Amniotic epithelial cell (primary cell): ENCODE measurements around the gene SAMSN1.
"Not testable (repeated sequence)": the region's sequence is repeated elsewhere in the genome, so short reads cannot be mapped to it uniquely, and the experiment has no call there.

Source experiments
- DNase-seq: peaks from one replicate; pipeline ENCODE4 v3.0.0-alpha.2; 2010; ENCODE audit warnings: low read depth

Gene SAMSN1

DNA sequence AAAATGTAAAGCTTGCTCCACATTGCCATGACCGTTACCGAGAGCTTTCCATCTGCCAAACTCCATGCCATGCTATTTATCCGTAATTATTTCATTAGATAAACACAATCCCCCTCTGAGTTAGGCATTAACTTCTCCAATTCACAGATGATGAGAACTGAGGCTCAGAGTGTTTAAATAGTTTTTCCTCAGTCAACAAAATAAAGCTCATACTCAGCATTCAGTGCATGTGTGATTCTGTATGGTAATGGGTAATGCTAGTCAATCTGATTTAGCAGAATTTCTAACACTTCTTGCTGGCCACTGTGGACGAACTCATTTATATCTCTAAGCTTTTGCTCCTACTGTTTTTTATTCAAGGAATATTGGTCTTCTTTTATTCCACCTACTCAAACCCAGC, 17.3 kb downstream of the SAMSN1 start:
- no peak for DNase-seq

DNA sequence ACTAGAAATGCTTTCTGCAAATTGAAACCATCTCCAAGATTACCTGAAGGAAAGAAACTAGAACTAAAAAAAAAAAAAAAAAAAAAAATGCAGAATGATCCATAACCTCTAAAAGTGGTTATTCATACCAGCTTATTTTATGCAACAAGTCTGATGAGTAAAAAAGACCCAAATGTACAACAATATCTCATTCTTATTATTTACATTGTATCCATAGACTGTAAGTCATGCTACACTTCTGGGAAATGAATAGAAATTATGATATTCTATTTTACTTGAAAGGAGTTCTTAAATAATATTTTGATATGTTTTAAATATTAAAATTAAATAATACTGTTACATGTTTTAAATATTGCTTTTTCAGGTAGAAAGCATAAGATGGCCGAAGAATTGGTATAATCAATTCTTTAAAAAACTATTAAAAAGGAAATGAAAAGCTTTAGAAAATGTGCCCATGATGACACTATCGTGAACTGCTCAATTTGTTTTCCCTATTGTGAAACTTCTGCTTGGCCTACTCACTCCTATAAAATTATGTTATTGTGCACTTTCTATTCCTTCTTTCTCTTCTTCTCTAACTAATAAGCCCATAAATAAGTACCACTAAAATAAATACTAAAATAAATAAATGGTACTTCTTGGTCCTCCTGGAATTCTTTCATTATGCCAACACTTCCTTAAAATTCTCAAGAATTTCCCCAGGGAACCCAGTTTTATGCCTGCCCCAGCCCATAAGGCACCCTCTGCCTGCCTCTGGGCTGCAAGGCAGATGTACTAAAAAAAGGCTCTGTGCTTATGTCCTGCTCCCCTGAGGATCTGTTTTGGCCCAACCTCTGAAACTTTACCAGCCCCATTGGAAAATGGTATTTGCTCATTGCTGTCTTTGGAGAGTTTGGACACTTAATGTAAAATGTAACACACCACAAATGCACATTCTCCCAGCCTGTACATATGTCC, 18.1 kb downstream of the SAMSN1 start:
- no peak for DNase-seq

DNA sequence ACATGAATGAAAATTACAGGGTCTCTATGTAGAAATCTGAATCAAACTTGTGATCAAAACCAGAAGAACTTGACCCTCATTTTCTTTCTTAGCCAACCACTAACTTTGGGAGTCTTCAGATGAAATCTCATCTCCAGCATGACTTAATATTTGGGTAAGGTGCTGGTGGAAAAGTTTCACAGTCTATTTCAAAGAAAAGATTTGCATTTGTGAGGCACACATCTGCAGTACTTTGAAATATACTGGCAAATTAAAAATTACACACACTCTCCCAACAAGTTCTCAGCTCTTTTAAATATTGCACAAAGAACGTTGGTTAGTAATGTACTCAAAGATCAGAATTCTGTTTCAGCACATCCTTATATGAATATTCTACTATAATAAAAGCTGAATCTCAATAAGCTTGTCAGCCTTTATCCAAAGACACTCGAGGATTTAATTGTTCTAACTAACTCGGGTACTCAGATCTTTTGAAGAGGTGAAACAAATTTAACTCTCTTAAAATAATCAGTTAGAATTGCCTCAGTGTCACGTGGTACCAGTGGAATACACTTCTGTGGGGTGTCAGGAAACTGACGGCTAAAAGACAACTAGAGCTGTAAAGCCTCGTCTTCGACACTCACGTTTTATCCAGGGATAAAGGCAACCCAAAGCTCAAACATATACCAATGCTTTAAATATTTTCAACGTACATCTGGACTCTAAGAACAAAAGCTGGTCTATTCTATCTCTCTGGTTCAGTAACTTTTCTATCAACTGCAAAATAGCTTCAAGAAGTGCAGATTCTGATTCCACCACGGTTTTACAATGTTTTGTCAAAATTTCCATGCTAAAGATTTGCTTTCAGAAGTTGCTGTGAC, 19.0 kb downstream of the SAMSN1 start:
- DNase-seq, result no peak

DNA sequence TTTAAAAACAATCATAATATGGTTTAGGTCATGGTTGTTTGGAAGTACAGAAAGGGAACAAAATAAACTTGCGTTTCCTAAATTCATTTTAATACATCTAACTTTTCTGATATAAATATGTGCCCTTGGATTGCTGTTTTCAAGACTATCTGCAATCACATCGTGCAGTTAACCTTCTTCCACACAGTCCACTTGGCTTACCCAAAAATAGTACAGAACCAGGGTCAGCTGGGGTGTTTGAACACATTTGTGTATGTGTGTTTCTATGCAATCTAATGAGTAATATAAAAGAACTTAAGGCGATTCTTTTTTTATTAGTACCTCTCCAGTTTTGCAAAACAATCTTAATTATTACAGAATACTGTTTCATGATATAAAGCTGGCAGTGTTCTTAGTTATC, 19.9 kb downstream of the SAMSN1 start:
- DNase-seq, result no peak

GRCh38 chr21:14523234-14523633, 22.9 kb downstream of the SAMSN1 start:
- no peak for DNase-seq

DNA sequence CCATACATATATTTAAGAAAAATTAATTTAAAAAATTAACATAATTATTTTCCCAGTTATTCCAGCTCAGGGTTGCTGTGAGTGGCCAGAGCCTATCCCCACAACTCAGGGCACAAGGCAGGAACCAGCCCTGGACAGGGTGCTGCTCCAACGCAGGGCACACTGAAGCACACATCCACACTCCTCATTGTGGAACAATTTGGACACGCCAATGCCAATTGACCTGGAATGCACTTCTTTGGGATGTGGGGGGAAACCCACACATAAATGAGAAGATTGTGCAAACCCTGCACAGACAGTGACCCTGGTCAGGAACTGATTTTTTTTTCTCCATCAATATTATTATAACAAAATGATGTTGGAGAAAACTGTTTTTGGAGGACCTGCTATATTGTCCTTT, 23.4 kb downstream of the SAMSN1 start:
- DNase-seq, result no peak

DNA sequence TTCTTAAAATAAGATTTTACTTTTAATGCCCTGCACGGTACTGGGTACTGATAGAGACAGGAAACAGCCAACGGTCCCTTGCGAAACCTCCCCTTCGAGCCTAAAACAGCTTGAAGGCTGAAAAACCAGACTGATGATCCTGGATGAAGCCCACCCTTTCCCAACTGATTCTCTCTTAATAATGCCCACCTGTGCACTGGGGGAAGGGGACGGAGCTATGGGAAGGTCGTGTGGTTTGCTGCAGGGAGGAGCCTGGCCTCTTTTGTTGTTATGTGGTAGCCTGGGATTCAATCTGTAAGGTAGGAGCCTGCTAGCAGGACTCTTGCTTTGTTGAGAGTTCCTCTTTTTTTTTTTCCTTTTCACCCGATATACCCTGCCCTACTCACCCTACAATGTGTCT, 25.6 kb downstream of the SAMSN1 start:
- no peak for DNase-seq

GRCh38 chr21:14519000-14519399, 27.1 kb downstream of the SAMSN1 start:
- no peak for DNase-seq

DNA sequence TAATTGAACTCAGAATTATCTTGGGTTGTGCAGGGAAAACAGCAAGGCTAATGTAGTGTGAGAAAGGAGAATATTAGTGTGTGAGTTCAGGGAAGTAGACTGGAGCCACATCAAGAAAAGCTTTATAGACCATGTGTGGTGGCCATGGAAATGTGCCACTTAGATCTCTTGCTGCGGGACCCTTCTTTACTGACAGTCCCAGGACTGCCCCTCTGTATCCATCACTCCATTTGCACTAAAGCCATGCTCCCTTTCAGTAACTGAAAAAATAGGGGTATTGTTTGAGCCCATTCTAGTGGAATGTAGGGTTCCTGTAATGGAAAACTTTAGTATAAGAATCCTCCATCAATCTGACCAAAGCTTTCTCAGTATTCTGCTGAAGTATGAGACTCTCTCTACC, 32.3 kb downstream of the SAMSN1 start:
- no peak for DNase-seq

- not testable (repeated sequence) for DNase-seq
Observed at GRCh38 chr21:14506859-14507457, 39.2 kb downstream of the SAMSN1 start.

DNA sequence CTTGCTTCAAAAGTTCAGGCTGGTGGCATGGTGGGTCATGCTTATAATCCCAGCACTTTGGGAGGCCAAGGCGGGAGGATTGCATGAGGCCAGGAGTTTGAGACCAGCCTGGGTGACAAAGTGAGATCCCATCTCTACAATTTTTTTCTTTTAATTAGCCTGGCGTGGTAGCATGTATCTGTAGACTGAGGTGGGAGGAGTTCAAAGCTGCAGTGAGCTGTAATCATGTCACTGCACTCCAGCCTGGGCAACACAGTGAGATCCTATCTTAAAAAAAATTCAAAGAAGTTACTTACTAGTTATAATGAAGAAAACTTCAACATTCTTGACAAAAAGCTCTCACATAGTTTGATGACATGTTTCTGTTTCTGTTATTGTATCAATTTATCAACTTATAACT, 45.2 kb downstream of the SAMSN1 start:
- no peak for DNase-seq

DNA sequence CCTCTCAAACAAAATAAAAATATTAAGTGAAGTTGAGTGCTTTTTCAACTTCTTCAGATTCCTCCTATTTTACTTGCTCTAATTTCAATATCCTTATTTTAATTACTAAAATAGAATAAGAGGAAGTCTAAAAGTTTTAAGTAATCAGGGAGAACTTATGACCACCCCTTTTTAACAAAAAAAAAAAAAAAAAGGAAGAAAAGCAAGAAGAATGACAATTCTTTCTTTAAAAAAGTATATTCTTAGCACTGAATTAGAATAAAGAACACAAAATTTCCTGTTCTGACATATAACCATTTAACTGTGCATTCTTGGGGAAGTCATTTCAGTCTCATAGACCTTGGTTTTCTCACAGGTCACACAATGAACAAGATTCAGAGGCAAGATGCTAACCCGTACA, 46.8 kb downstream of the SAMSN1 start:
- DNase-seq, result no peak

DNA sequence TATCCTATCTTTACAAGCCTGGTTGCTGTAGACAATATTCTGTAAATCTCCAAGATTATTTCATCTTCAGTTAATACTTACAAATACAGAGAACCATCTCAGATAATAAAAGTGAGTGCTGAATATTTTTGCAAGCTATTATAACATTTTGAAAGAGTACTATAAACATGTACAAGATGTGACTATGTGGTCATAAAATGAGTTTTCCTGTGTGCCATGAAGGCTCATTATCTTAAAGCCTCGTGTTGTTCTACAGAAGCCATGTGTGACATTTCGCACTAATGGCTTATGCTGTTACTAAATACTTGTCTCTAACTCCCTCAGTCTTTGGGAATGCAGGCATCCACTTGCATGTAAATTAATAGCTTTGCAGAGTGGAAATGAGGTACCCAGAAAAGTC, 48.3 kb downstream of the SAMSN1 start:
- no peak for DNase-seq

GRCh38 chr21:14495075-14495474, 51.0 kb downstream of the SAMSN1 start:
- DNase-seq, result no peak

DNA sequence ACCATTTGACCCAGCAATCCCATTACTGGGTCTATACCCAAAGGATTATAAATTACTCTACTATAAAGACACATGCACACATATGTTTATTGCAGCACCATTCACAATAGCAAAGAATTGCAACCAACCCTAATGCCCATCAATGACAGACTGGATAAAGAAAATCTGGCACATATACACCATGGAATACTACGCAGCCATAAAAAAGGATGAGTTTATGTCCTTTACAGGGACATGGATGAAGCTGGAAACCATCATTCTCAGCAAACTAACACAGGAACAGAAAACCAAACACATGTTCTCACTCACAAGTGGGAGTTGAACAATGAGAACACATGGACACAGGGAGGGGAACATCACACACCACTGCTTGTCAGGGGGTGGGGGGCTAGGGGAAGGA, 51.9 kb downstream of the SAMSN1 start:
- DNase-seq, result not testable (repeated sequence)

DNA sequence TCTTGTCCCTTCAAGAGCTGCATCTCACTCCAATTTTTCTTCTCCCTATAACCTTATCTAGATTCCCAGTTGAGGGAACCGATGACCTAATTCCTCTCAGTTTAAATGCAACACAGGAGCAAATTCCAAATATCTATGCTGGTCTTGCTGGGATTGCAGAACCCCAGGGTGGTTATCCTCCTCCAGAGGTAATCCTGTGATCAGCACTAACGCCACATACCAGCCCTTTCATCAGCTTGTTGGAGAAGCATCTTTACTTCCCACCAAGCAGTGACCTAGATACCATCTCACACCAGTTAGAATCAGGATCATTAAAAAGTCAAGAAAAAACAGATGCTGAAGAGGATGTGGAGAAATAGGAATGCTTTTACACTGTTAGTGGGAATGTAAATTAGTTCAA, 52.4 kb downstream of the SAMSN1 start:
- no peak for DNase-seq

DNA sequence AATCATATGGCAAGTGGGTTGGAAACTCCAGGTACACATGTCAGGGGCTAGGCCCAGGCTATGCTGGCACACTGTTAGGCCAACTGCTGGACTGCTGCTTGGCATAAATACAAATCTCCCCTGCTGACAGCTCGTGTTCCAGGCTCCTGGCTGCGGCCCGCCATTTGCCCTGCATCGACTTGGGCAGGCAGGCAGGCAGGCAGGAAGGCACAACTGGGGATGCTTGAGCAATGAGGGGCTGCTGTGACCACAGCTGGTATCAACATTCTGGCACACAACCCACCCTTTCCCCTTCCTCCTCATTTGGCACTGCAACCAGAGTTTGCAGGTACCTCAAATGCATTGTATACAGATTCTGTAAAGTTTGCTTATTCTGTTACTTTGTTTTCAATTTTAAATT, 53.2 kb downstream of the SAMSN1 start:
- no peak for DNase-seq

- no peak for DNase-seq
Observed at GRCh38 chr21:14491269-14491681, 54.8 kb downstream of the SAMSN1 start.

DNA sequence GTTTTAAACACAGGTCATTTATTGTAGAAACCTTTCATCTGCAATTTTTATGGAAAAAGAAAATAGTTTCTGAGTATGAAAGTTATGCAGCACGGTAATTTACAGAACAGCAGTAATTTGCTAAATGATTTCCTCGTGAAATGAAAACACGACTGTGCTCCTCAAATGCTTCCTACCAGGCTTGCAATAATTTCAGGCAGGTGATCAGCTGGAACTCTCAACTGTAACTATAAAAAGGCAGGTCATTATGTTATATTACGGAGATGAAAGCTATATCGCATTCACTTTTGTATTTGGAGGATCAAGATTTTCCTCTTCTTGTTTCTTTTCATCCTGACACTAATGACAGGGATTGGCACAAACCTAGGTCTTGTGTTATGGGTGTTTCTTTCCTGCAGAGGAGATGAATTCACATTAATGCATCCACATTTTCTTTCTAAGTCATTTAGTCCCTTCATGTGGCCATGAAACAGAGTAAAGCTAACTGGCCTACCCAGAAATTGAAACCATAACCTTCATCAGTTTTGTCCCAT, 57.4 kb downstream of the SAMSN1 start:
- no peak for DNase-seq

DNA sequence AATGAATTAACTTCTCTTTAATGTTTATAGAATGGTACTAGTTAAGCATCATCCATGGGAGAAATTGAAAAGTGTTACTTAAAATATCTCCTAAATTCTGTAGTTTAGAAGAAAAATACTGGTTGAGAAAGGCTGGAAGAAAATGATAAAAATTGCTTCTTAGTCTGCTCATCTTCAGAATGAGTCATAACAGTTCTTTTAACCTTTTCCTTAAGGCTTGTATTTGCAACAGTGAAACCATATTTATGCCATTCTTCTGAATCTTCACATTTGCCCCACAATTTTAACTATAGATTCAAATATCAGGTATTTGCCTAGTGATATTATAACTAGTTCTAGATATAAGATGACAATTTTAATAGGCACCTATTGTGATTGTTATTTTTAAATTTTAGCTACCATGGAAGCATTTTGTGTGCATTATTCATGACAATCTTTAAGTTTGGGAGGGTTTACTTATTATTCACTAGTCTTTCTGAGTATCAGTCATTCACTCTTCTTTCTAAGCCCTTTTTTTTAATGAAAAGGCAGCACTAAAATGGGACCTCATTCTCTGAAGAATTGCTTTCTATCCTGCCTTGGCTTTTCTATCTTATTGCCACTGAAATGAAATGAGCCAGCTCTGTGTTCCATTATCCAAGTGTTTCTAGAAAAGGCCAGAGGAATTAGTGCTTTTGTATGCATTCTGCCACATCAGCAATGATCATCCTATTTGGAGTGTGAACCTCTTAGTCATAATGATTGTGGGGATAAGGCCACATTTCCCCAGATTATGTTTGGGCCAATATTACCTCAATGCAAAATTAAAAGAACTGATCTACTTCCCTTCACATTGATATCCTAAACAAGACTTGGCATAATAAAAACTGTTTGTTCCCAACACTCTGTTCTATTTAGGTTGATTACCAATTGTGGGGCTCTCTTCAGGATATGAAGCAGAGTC, 58.4 kb downstream of the SAMSN1 start:
- no peak for DNase-seq

GRCh38 chr21:14486869-14487268, 59.2 kb downstream of the SAMSN1 start:
- DNase-seq, result no peak
